ENCODE measurements around the gene CDNF. TPM values are rescaled to one million over a fixed set of nuclear protein-coding genes. Genes with fewer than 3 reads are reported as not detected.
"Not testable (repeated sequence)": the region's sequence is repeated elsewhere in the genome, so short reads cannot be mapped to it uniquely, and the experiment has no call there.

The CDNF gene
- total RNA-seq (2014; rRNA removed; shearing (Covaris generic)), result not detected in 2 replicates

DNA sequence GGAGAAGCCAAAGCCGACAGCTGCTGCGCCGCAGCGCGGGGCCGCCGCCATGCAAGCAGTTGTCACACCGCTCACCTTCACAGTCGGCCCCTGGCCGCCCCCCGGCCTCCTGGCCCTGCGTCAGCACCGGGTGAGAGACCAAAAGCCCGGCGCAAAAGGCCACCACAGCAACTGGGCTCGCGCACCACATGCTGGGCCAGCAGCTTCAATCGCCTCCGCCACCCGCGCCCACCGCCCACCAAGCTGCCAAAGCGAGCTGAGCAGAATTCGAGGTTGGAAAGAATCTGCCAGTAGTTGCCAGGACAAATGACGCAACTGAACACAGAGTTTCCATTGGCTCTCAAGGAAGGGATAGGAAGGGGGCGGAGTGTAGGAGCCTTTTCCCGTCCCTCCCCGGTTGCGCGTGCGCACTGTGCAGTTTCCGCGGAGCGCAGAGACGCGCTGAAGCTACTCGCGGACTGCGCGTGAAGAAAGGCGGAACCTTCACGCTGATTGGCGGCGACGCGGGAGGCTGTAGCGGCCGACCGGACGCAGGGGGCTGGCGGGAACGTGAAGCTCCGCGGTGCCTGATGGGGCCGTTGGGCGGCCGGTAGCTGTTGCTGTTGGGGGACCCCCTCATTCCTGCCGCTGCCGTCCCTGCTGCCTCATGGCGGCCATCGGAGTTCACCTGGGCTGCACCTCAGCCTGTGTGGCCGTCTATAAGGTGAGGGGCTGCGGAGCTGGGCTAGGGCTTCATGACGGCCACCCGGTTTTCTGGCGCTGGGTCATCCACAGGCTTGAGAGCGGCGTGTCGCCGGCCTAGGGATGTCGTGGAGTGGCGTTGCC lies at the start of gene CDNF, which contains the start of the genes HSPA14 and MSANTD7:
CDNF (minus strand) TSS at position 281 of the 825 bp plus-strand sequence; CDS start at position 190, 91 bp downstream.
HSPA14 (plus strand) TSS at position 550 of the 825 bp plus-strand sequence; CDS start at position 647, 97 bp downstream.
MSANTD7 (plus strand) TSS at position 550 of the 825 bp plus-strand sequence. CDS start 3,979 bp downstream, outside the sequence.
- peak; percentile 95 for DNase-seq (ENCODE audit: low read depth)

DNA sequence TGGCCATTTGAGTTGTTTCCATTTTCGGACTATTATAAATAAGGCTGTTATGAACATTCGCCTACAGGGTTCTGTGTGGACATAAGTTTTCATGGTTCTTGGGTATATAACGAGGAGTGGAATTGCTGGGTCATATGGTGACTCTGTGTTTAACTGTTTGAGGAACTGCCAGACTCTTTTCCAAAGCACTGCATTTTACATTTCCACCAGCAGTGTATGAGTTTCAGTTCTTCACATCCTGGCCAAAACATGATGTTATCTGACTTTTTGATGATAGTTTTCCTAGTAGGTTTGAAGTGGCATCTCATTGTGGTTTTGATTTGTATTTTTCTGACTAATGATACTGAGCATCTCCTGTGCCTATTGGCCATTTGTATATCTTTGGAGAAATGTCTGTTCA lies 46.2 kb upstream of the CDNF start:
- peak; percentile 6 for DNase-seq (ENCODE audit: low read depth)

DNA sequence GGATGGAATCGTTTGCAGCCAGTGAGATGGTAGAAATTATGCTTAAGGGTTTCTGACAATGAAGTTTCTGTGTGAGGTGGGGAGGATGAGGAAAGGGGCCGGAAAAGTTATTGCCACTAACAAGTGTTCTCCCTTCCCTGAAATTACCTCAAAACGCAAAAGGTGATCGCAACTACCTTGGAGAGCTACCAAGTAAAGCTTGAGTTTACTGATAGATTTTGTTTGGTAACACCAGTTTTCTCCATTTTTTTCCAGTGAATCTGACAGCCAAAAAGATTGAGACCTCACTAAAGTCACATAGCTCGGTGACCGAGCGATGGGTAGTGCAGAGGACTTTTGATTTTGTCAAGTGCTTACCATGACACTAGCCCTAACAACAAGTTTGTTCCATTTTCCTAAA lies 42.4 kb upstream of the CDNF start:
- no peak for DNase-seq (ENCODE audit: low read depth)

DNA sequence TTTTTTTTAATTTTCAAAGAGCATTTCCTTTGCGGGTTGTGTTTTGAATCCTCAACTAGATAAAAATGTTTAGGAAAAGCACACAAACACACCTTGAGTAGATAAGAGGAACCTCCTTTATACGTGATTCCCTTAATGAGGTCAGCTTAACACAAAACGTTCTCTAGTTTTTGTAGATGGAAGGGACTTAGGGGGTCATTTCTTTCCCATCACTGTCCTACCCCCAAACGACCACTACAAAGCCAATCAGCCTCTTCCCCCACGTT lies 42.0 kb upstream of the CDNF start:
- no peak for DNase-seq (ENCODE audit: low read depth)

DNA sequence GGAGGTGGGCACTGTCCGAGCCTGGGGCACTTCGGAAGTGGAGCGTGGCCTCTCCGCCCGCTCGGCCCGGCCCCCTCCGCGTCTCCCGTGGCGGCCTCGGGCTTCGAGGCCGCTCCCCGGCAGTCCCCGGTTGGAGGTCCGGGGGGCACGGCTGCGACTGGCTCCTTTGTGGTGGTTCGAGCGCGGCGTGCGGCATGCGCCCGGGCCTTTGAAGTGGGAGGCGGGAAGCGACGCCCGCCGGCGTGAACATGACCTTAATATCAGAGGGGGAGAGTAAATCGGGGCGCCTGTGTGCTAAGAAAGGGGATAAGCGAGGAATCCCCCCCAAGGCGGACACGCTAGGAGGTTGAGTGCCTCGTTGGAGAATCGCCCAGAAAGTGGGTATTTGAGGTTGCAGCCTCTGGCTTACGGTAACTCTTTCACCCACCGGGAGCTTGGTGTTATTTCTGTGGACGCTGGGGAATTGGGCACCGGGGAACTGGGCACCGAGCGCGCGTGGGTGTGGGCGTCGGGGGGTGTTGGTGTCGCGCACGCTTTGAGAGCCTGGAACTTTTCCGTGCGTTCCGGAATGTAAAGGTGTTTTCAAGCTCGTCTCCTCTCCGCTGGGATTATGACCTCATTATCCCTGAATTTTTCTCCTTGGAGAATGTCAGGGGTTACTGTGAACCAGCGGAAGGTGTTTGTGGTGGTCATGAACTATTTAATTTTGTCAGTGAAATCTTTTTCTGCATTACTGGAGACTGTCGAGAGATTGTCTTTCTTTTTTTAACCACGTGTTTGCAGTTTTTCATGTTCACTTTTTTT lies 41.5 kb upstream of the CDNF start:
- peak; percentile 20 for DNase-seq (ENCODE audit: low read depth)

DNA sequence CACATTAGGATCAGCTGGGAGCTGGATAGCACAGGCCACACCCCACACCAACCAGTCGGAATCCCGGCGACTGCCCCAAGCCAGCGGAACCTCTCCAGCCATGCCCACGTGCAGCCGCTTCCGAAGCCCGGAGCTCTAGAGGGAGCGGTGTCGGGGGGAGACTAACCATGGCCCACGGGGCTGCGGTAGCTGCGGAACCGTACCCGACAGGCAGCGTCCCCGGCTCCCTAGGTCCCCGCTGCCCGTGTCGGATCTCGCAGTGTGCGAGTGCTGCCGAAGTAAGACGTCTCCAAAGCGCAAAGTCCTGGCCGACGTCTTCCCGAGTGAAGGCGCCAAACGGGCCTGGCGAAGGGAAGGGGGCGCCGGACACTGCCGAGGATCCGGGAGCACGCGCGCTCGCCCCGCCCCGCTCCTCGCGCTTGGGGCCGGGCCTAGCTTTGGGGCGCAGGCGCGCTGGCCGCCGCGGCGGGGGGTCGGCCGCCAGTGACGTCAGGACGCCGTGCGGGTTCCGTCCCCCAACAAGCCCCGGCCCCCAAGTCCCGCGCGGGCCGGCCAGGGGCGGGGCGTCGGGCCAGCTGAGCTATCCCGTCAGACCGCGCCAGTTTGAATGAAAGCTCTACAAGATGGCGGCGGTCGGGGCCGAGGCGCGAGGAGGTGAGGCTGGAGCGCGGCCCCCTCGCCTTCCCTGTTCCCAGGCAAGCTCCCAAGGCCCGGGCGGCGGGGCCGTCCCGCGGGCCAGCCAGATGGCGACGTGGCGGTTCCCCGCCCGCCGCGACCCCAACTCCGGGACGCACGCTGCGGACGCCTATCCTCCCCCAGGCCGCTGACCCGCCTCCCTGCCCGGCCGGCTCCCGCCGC lies 40.7 kb upstream of the CDNF start, which contains the start of gene SUV39H2:
SUV39H2 (plus strand) TSS at position 601 of the 858 bp plus-strand sequence; CDS start at position 624, 23 bp downstream.
- DNase-seq (ENCODE audit: low read depth), result peak; percentile 85

DNA sequence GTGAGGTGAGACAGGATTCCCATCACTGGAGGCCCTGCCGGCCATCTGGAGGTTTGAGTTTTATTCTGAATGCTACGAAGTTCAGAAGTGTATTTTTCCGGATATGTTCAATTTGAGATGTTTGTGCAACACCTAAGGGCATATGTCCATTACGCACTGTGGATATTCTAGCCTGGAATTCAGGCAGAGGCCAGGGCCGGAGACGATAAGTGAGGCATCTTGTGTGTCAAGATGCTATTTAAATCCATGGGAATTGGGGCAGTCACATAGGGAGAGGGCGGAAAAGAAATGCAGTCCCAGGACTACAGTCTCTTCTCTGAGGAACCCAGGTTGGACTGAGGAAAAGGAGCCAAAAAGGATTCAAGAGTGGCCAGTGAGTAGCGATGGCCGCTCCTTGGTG lies 38.9 kb upstream of the CDNF start:
- DNase-seq (ENCODE audit: low read depth), result no peak

DNA sequence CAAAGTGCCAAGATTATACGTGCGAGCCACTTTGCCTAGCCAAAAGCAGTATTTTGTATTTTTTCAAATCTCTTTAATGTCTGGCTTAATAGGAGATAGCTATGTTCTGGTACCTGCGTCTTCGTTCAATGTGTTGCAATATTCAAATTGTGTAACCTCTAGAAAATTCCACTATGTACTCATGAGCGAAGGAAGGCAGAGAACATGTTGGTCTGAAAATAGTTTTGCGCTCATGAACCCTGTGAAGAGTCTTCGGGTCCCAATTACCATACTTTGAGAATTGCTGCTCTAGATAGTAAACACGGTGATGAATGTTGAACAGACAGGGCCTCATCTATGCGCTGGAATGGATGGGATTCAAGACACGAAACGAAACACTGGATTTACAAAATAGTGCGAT lies 38.1 kb upstream of the CDNF start:
- DNase-seq (ENCODE audit: low read depth), result no peak

DNA sequence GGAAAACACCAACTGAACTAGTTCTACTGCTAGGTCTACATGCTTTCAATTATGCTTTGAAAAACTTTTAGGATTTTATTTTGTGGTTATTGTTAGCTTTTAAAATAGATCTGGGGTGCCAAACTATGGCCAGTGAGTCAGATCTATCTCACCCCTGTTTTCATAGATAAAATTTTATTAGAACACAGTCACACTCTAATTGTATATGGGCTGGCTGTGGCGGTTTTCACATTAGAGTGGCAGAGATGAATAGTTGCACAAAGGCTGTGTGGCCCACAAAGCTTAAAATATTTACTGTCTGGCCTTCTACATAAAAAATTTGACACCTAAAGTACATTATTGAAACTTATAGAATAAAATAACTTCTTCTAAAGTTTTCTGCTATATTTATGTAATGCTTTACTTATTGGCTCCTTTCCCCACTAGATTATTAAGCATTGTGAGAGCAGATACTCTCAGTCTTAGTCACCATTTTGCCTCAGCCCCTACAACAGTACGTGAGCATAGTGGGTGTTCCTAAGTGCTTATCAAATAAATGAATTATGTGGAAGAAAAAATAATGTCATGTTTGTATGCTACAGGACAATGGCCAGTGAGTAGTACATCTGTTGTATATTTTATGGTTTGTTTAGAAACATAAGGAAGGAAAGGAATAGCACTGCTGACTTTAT lies 35.4 kb upstream of the CDNF start:
- peak; percentile 67 for DNase-seq (ENCODE audit: low read depth)

DNA sequence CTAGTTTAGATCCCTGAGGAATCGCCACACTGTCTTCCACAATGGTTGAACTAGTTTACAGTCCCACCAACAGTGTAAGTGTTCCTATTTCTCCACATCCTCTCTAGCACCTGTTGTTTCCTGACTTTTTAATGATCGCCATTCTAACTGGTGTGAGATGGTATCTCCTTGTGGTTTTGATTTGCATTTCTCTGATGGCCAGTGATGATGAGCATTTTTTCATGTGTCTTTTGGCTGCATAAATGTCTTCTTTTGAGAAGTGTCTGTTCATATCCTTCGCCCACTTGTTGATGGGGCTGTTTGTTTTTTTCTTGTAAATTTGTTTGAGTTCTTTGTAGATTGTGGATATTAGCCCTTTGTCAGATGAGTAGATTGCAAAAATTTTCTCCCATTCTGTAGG lies 27.0 kb upstream of the CDNF start:
- DNase-seq (ENCODE audit: low read depth), result not testable (repeated sequence)

DNA sequence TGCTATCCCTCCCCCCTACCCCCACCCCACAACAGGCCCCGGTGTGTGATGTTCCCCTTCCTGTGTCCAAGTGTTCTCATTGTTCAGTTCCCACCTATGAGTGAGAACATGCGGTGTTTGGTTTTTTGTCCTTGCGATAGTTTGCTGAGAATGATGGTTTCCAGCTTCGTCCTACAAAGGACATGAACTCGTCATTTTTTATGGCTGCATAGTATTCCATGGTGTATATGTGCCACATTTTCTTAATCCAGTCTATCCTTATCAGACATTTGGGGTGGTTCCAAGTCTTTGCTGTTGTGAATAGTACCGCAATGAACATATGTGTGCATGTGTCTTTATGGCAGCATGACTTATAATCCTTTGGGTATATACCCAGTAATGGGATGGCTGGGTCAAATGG lies 26.6 kb upstream of the CDNF start:
- not testable (repeated sequence) for DNase-seq (ENCODE audit: low read depth)

DNA sequence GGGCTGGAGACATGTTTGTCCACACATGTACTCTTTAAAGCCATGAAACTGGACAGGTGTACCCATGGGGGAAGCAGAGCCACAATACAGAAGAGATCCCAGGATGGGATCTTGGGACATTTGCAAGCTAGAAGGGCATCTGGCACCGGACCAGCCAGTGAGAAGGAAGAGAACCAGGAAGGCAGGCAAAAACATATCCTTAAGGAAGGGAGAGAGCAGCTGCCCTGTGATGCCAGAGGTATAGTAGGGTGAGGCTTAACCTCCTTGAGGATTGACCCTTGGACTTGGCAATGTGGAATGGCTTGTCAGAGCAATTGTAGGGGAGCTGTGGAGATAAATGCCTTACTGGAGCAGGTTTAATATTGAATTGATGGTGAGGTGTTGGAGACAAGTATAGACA lies 23.0 kb upstream of the CDNF start:
- no peak for DNase-seq (ENCODE audit: low read depth)

DNA sequence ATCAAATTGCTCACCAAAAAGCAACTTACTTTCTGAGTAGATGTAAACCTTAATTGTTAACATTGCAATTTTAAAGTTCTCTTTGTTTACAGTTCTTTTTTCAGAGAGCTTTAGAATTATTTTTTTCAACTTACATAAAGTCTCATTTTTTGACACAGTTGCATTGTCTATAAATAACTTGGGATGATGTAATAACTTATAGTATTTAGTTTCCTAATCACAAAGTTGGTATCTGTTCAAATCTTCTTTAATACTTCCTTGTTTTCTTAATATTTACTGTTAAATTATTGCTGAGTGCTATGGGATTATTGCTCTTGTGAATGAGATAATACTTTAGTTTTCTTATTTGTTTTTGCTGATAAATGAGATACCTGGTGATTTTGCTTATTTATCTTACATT lies 21.9 kb upstream of the CDNF start:
- no peak for DNase-seq (ENCODE audit: low read depth)

DNA sequence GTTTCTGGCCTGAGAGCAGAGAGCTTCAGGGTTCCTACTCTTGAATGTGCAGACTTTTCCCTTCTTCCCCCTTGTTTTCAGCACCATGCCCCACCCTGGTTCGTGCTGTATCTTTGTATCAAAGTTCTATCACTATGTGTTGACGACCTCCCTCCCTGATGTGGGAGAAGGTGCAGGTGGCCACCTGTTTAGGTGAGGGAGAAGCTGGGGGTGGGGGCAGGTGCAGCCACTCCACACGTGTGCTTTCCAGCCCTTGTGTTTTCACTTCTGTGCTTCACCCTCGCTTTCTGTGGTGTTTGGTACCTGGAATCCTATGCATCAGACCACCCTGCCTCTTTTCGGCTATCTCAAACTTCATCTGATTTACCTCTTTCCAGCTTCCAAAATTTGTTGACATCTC lies 21.2 kb upstream of the CDNF start:
- no peak for DNase-seq (ENCODE audit: low read depth)

DNA sequence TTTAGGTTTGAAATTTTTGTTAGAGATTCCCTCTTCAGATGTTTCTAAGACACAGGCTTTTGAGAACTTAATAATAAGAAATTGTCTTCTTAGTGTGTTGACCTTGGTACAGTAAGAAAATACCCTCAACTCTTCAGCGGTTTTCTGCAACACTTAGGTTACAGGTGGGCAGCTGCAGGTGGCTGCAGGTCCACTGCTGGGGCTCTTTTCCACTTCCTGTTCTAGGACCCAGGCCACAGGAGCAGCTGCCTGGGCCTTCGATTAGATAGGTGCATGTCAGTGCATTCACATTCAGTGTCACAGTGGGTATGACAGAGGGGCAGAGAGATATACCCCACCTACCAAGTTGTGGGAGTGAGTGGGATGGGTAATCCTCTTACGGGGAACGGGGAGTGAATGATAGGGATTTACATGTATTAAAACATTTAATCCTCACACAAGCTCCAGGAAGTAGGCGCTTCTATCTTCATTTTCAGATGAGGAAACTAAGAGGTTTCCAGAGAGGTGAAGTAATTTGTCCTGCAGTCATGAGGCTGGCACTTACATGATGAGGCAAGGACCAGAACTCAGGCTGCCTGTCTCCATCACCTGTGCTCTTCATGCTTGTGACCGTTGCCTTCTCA lies 20.6 kb upstream of the CDNF start:
- DNase-seq (ENCODE audit: low read depth), result no peak

DNA sequence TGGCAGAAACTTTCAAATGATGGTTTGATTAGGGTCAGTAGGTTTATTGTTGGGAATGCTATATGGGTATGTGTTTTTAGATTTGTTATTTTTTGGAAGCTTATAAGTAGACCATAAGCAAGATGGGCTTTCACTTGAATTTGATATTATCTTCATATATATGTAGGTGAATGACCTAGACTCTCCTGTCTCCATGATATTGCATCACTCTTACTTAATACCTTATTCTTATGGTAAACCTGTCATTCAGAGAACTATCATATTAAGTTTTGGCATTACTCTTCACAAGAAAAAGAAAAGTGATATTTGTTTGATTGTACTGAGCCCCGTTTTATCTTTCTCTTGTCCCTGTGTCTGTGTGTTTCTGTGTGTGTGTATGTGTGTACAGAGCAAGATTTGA lies 17.6 kb upstream of the CDNF start:
- no peak for DNase-seq (ENCODE audit: low read depth)

DNA sequence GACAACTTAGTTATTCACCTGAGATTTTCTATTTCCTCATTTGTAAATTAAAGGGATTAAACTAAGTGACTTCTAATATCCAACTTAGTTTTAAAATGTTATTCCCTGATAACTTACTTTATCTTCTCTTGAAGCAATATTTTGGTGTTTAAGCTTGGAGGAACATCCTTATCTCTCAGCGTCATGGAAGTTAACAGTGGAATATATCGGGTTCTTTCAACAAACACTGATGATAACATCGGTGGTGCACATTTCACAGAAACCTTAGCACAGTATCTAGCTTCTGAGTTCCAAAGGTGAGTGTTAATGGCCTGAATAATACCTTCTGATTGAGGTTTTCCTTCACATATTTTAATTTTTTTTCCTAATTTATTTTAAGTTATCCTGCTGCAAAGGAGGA lies 14.4 kb upstream of the CDNF start:
- no peak for DNase-seq (ENCODE audit: low read depth)

DNA sequence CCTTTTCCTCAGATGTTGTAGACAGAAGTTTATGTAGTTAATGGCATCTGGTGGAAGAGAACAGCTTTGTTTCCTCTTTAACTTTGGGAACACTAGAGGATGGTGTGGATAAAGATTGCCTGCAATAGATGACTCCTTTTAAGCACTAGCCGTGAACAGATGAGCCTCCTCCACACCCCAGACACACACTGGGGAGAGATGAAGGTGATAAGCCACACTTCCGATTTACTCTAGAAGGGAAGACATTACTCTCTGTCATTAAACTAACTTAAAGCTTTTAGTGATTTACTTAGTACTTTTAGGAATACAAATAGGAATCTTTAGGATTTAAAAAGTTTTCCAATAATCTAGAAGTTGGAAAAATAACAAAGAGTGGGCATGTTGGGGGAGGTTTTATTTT lies 7.1 kb upstream of the CDNF start:
- no peak for DNase-seq (ENCODE audit: low read depth)

DNA sequence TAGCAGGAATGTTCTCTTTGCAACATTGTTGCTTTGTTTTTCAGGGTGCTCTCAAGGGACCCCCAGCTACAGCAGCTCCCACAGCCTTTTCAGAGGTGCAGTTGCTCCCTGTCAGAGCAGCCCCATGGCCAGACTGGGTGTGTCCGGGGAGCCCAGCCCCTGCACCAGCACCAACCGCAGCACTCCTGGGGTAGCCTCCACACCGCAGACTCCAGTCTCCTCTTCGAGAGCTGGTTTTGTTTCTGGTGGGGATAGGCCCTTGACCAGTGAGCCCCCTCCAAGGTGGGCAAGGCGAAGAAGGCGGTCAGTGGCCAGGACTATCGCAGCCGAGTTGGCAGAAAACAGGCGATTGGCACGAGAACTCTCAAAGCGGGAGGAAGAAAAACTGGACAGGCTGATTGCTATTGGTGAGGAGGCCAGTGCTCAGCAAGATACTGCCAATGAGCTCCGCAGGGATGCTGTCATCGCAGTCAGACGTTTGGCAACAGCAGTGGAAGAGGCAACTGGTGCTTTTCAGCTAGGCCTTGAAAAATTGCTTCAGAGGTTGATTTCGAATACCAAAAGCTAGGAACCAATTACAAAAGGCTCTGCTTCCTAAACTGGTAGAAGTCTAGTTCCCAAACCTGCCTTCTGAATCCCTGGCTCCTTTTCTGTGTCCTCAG lies 5.6 kb upstream of the CDNF start:
- DNase-seq (ENCODE audit: low read depth), result no peak

DNA sequence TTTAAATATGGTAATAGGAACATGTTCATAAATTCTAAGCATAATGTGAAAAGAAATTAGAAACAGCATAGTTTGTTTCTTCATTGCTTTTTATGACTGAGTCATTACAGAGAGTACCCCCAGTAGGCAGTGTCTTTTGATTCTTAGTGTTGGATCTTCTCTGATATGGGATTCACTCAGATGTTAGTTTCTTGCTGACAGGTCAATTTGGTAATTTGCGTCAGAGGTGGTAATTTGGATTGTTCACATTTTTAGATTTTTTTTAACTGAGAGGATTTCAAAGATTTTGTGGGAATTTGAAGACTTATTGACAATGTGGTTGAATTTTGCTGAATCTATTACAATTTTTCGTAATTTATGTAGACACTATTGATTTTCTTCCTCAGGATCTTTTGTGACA lies 2.3 kb upstream of the CDNF start:
- no peak for DNase-seq (ENCODE audit: low read depth)
